ENCODE measurements around the gene DCT. TPM values are rescaled to one million over a fixed set of nuclear protein-coding genes. Genes with fewer than 3 reads are reported as not detected.

Gene DCT
- total and polyA plus RNA-seq, 2 donors (not counting 3 experiments of a cell fraction or from before 2014, with no cell fraction given) = not detected

GRCh38 chr13:94487043-94487442, 7.6 kb upstream of the DCT start:
- Histone ChIP-seq H3K27me3 (ENCODE audit: control insufficient read depth in 2 of 2, insufficient read depth in 2 of 2, low read length in 2 of 2) (peaks cover 0 to 3% of the 10 kb centered on the region in 2 experiments), H3K79me2 (ENCODE audit: control insufficient read depth, insufficient read depth, low read length) (no peaks in the 10 kb centered on the region), H3K36me3 (ENCODE audit: control insufficient read depth in 2 of 2, extremely low read depth in 1 of 2, insufficient read depth in 2 of 2, low read length in 2 of 2) (no peaks in the 10 kb centered on the region), H3K9me1 (replicated peaks; ENCODE audit: control insufficient read depth, extremely low read depth, insufficient read depth, low read length) (no peaks in the 10 kb centered on the region), H3K27ac (ENCODE audit: insufficient read depth, low read depth, low read length) (no peak overlapping the region), H3K9me3 (replicated peaks; ENCODE audit: control insufficient read depth, insufficient read depth, low read length) (no peaks in the 10 kb centered on the region), H3K9ac (replicated peaks; ENCODE audit: extremely low read depth, insufficient read depth, low read length) (no peak overlapping the region), H4K20me1 (replicated peaks; ENCODE audit: control insufficient read depth, extremely low read depth, insufficient read depth, low read length) (no peaks in the 10 kb centered on the region), H3K4me1 (ENCODE audit: control insufficient read depth, extremely low read depth, insufficient read depth, low read length) (no peaks in the 10 kb centered on the region), H3K4me3 (replicated peaks in 1 of 3; ENCODE audit: insufficient read depth in 1 of 3, low read depth in 1 of 3, low read length in 3 of 3) (no peak overlapping the region), H2AFZ (ENCODE audit: low read depth, low read length) (no peak overlapping the region), H3K4me2 (ENCODE audit: insufficient read depth, low read length) (no peak overlapping the region)
- intact Hi-C loops (cut with micrococcal nuclease) (no loop called here), dilution Hi-C loops (cut with MboI; ENCODE audit: extremely low pct_ligation_motif_present, low sequenced_read_pairs) (no loop called here)
- CTCF ChIA-PET = no interaction called here
- no peak for FAIRE-seq
- BruUV-seq (replicated peaks) = no TSS peak
- no peak for TF ChIP-seq MYC (IDR thresholded peaks at IDR 0.05; ENCODE audit: low read depth, low read length)
- no peak for TF ChIP-seq JUN (IDR thresholded peaks at IDR 0.05; ENCODE audit: borderline replicate concordance, insufficient read depth, insufficient read length, low read depth)
- TF ChIP-seq GATA2 (IDR thresholded peaks at IDR 0.05; ENCODE audit: insufficient read depth, insufficient read length, low read depth, low read length) = no peak
- no peak for TF ChIP-seq MAX (IDR thresholded peaks at IDR 0.05; ENCODE audit: insufficient read depth, insufficient read length)
- TF ChIP-seq POLR2A (IDR thresholded peaks at IDR 0.05; ENCODE audit: low read depth, low read length) = no peak
- no peak for TF ChIP-seq FOS (IDR thresholded peaks at IDR 0.05; ENCODE audit: borderline replicate concordance, insufficient read depth, low read length)
- TF ChIP-seq CTCF (IDR thresholded peaks at IDR 0.05; ENCODE audit: extremely low read depth in 1 of 2, insufficient read depth in 1 of 2, low read depth in 1 of 2, low read length in 2 of 2) = no peak
- TF ChIP-seq EZH2 (IDR thresholded peaks at IDR 0.05; ENCODE audit: borderline replicate concordance, low read depth, low read length, severe bottlenecking) = no peak
- no peak for TF ChIP-seq POLR2AphosphoS5 (IDR thresholded peaks at IDR 0.05; ENCODE audit: insufficient read depth, low read depth, low read length)
- POLR2A ChIA-PET = no interaction called here
- DNase-seq (ENCODE audit: low read depth, low spot score) = no peak

Data from endothelial cell of umbilical vein (primary cell).